ENCODE data around the gene RPA3. TPM values are rescaled to one million over a fixed set of nuclear protein-coding genes. Genes with fewer than 3 reads are reported as not detected.

Gene RPA3
- total and polyA plus RNA-seq, 4 donors, result 22.6 to 40.9 (median 25.8) TPM

- Histone ChIP-seq H3K27me3 (ENCODE audit: control insufficient read depth in 3 of 3, insufficient read depth in 3 of 3, low read length in 2 of 3) (no peaks in the 10 kb centered on the region), H3K9me3 (ENCODE audit: control insufficient read depth in 4 of 4, insufficient read depth in 3 of 4, low read length in 3 of 4) (no peaks in the 10 kb centered on the region), H3K27ac (ENCODE audit: low read depth in 1 of 2, low read length in 1 of 2) (no peak overlapping the region), H3K4me1 (ENCODE audit: control insufficient read depth in 5 of 5, insufficient read depth in 5 of 5, low read length in 5 of 5) (peaks cover 0 to 7% (median 1%) of the 10 kb centered on the region in 5 donors), H3K36me3 (ENCODE audit: control insufficient read depth in 4 of 4, insufficient read depth in 4 of 4, low read length in 4 of 4) (no peaks in the 10 kb centered on the region), H3K9ac (ENCODE audit: insufficient read depth in 1 of 2, low read length in 2 of 2) (no peak overlapping the region), H3K4me3 (no peak overlapping the region)
- DNase-seq (no peak), ATAC-seq (ENCODE audit: insufficient read depth, low FRiP score) (no peak)
- 75 to 85% methylated on average over 1 of the region's 1 CpG for WGBS, 2 donors
- TF ChIP-seq, protein P1, sequence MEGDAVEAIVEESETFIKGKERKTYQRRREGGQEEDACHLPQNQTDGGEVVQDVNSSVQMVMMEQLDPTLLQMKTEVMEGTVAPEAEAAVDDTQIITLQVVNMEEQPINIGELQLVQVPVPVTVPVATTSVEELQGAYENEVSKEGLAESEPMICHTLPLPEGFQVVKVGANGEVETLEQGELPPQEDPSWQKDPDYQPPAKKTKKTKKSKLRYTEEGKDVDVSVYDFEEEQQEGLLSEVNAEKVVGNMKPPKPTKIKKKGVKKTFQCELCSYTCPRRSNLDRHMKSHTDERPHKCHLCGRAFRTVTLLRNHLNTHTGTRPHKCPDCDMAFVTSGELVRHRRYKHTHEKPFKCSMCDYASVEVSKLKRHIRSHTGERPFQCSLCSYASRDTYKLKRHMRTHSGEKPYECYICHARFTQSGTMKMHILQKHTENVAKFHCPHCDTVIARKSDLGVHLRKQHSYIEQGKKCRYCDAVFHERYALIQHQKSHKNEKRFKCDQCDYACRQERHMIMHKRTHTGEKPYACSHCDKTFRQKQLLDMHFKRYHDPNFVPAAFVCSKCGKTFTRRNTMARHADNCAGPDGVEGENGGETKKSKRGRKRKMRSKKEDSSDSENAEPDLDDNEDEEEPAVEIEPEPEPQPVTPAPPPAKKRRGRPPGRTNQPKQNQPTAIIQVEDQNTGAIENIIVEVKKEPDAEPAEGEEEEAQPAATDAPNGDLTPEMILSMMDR (IDR thresholded peaks at IDR 0.05; ENCODE audit: control extremely low read depth, extremely low read depth), result no peak
Observed at GRCh38 chr7:7652798-7653540, 65.4 kb downstream of the RPA3 start.

DNA sequence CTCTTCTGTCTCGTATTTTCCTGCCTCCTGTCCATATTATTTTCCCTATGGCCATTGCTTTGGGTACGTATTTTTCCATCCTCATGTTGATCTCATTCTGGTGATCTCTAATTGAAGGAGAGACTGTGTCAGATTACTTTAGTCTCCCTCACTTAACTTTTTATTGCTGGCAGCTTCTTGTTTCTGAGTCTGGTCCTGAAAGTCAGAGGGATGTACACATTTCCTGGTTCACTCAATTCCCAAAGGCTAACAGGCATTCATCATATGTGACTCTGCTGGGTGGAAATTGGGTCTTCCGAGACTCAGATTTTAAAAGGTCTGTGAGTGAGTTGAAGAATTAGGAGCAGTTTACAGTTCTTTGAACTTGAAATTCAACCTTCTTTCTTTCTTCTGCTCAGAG lies 66.9 kb downstream of the RPA3 start:
- Histone ChIP-seq H3K4me3 (no peak overlapping the region), H3K9me3 (ENCODE audit: control insufficient read depth in 4 of 4, insufficient read depth in 3 of 4, low read length in 3 of 4) (no peaks in the 10 kb centered on the region), H3K9ac (ENCODE audit: insufficient read depth in 1 of 2, low read length in 2 of 2) (no peak overlapping the region), H3K27me3 (ENCODE audit: control insufficient read depth in 3 of 3, insufficient read depth in 3 of 3, low read length in 2 of 3) (no peaks in the 10 kb centered on the region), H3K4me1 (ENCODE audit: control insufficient read depth in 5 of 5, insufficient read depth in 5 of 5, low read length in 5 of 5) (peaks cover 0 to 7% (median 1%) of the 10 kb centered on the region in 5 donors), H3K27ac (ENCODE audit: low read depth in 1 of 2, low read length in 1 of 2) (no peak overlapping the region), H3K36me3 (ENCODE audit: control insufficient read depth in 4 of 4, insufficient read depth in 4 of 4, low read length in 4 of 4) (no peaks in the 10 kb centered on the region)
- ATAC-seq (ENCODE audit: insufficient read depth, low FRiP score) (no peak), DNase-seq (no peak)
- TF ChIP-seq, protein P1 (IDR thresholded peaks at IDR 0.05; ENCODE audit: control extremely low read depth, extremely low read depth), result no peak
- WGBS, 2 donors, result 71 to 94% methylated on average over 3 of the region's 3 CpGs

- whole genome bisulfite sequencing, 2 donors, result 95 to 99% methylated on average over 2 of the region's 2 CpGs
- DNase-seq (no peak), ATAC-seq (ENCODE audit: insufficient read depth, low FRiP score) (no peak)
- H3K4me1 ChIP-seq (ENCODE audit: control insufficient read depth in 5 of 5, insufficient read depth in 5 of 5, low read length in 5 of 5), result peaks cover 0 to 7% (median 1%) of the 10 kb centered on the region in 5 donors
- TF ChIP-seq, protein P1 (IDR thresholded peaks at IDR 0.05; ENCODE audit: control extremely low read depth, extremely low read depth), result no peak
- no peak overlapping the region for H3K27ac ChIP-seq (ENCODE audit: low read depth in 1 of 2, low read length in 1 of 2)
- no peak overlapping the region for H3K4me3 ChIP-seq
- no peak overlapping the region for H3K9ac ChIP-seq (ENCODE audit: insufficient read depth in 1 of 2, low read length in 2 of 2)
- H3K9me3 ChIP-seq (ENCODE audit: control insufficient read depth in 4 of 4, insufficient read depth in 3 of 4, low read length in 3 of 4), result no peaks in the 10 kb centered on the region
- H3K36me3 ChIP-seq (ENCODE audit: control insufficient read depth in 4 of 4, insufficient read depth in 4 of 4, low read length in 4 of 4), result no peaks in the 10 kb centered on the region
- H3K27me3 ChIP-seq (ENCODE audit: control insufficient read depth in 3 of 3, insufficient read depth in 3 of 3, low read length in 2 of 3), result no peaks in the 10 kb centered on the region
Observed at GRCh38 chr7:7650682-7651206, 67.7 kb downstream of the RPA3 start.
